CD8-positive, alpha-beta memory T cell (primary cell): ENCODE results near the gene MMAA. TPM values are rescaled to one million over a fixed set of nuclear protein-coding genes. Genes with fewer than 3 reads are reported as not detected.
"Not testable (repeated sequence)": the region's sequence is repeated elsewhere in the genome, so short reads cannot be mapped to it uniquely, and the experiment has no call there.

Experiments used
- CTCF ChIA-PET: fragments of 350-600 bp; sonication (Branson Sonifier 250); formaldehyde crosslinking; loops from one replicate; lab custom pipeline; 2021; ENCODE audit warnings: antibody characterized with exemption; lab: Charles Lee
- POLR2A ChIA-PET: fragments of 350-600 bp; sonication (Branson Sonifier 250); formaldehyde crosslinking; loops from one replicate; lab custom pipeline; 2021; ENCODE audit warnings: antibody characterized with exemption; lab: Charles Lee
- DNase-seq, 5 donors: peaks; one replicate each; pipeline versions ENCODE4 v3.0.0 to v3.0.0-alpha.2; 2020 to 2022; ENCODE audit warnings: mixed read lengths in 1 of 5
- H3K27ac ChIP-seq: one replicate; pipeline ENCODE4 v1.7.0; 2013; ENCODE audit warnings: low read depth, mild to moderate bottlenecking, low read length, moderate library complexity
- H3K27me3 ChIP-seq: 2 replicates; pipeline ENCODE4 v1.7.0; 2013; ENCODE audit warnings: low read length, mild to moderate bottlenecking; ENCODE audit not compliant: insufficient read depth, poor library complexity, severe bottlenecking
- H3K36me3 ChIP-seq: 2 replicates; pipeline ENCODE4 v1.7.0; 2013; ENCODE audit warnings: mild to moderate bottlenecking, low read length, moderate library complexity; ENCODE audit not compliant: insufficient read depth
- H3K4me1 ChIP-seq: 2 replicates; pipeline ENCODE4 v1.7.0; 2013; ENCODE audit warnings: mild to moderate bottlenecking, low read length, moderate library complexity; ENCODE audit not compliant: insufficient read depth
- H3K4me3 ChIP-seq: 2 replicates; pipeline ENCODE4 v1.7.0; 2013; ENCODE audit warnings: mild to moderate bottlenecking, low read length
- H3K9me3 ChIP-seq: 2 replicates; pipeline ENCODE4 v1.7.0; 2013; ENCODE audit warnings: mild to moderate bottlenecking, low read length
- H3K27ac Mint-ChIP-seq, 8 donors: one replicate each; pipeline ENCODE4 v1.8.0; 2020 to 2021; ENCODE audit warnings: mixed read lengths in 8 of 8, mild to moderate bottlenecking in 6 of 8, inconsistent platforms in 3 of 8, moderate library complexity in 3 of 8
- H3K27me3 Mint-ChIP-seq, 2 donors: one replicate each; pipeline ENCODE4 v1.8.0; 2020 to 2021; ENCODE audit warnings: mixed read lengths in 2 of 2, mild to moderate bottlenecking in 1 of 2, moderate library complexity in 1 of 2
- H3K36me3 Mint-ChIP-seq, 3 donors: one replicate each; pipeline ENCODE4 v1.8.0; 2020 to 2021; ENCODE audit warnings: mixed read lengths in 3 of 3, inconsistent platforms in 1 of 3, mild to moderate bottlenecking in 1 of 3
- H3K4me1 Mint-ChIP-seq, 3 donors: one replicate each; pipeline ENCODE4 v1.8.0; 2020 to 2021; ENCODE audit warnings: mixed read lengths in 3 of 3, inconsistent platforms in 1 of 3, mild to moderate bottlenecking in 1 of 3
- H3K4me3 Mint-ChIP-seq, 7 donors: one replicate each; pipeline ENCODE4 v1.8.0; 2020 to 2021; ENCODE audit warnings: mixed read lengths in 7 of 7, mild to moderate bottlenecking in 6 of 7, moderate library complexity in 4 of 7, inconsistent platforms in 2 of 7
- H3K9me3 Mint-ChIP-seq, 5 donors: one replicate each; pipeline ENCODE4 v1.8.0; 2020 to 2022; ENCODE audit warnings: mixed read lengths in 5 of 5, mild to moderate bottlenecking in 3 of 5, moderate library complexity in 2 of 5, inconsistent platforms in 1 of 5
- polyA plus RNA-seq: library from polyadenylated mRNA; unstranded; fragments of 300-500 nt; fragmentation: Illumina TruSeq; gene quantifications from one replicate; pipeline ENCODE4 v1.2.3, GENCODE V29; 2021
- total RNA-seq, 2 experiments: library from RNA; stranded (reverse); gene quantifications; one replicate each; pipeline ENCODE4 v1.2.3, GENCODE V29; 2021

Gene MMAA
- 10 to 100 TPM; 13.1 to 14.9 TPM for total RNA-seq
- polyA plus RNA-seq = 7.2 TPM

- Histone ChIP-seq H3K27ac (peak within 1 kb of the TSS; percentile 95), H3K9me3 (no peaks in the 10 kb centered on the region), H3K4me3 (peak within 1 kb of the TSS; percentile 85), H3K4me1 (peaks cover 28% of the 10 kb centered on the region), H3K36me3 (no peaks in the 10 kb centered on the region), H3K27me3 (no peaks in the 10 kb centered on the region)
- Mint-ChIP-seq H3K36me3 (peaks cover 0 to 13% (median 6%) of the 10 kb centered on the region in 3 donors), H3K9me3 (no peaks in the 10 kb centered on the region), H3K4me3 (peak within 1 kb of the TSS; percentile 94 to 100 (median 99)), H3K4me1 (peaks cover 39 to 60% (median 58%) of the 10 kb centered on the region in 3 donors), H3K27ac (peak within 1 kb of the TSS; percentile 96 to 100 (median 99)), H3K27me3 (peaks cover 0 to 4% of the 10 kb centered on the region in 2 donors)
- POLR2A ChIA-PET = interaction anchor here (0.6 to 1.5 kb wide), 6 partner anchors 318 to 521 kb away, joined by 3 to 10 read pairs (median 6); partner anchors contain the start of genes ABCE1 and ANAPC10
- DNase-seq = peak; percentile 94 to 96 (median 94)
- CTCF ChIA-PET = interaction anchor here (0.9 to 2.7 kb wide), 5 partner anchors 12 to 444 kb away, joined by 3 to 17 read pairs (median 5); no protein-coding TSS in a partner anchor
These were observed at the start of gene MMAA for GRCh38 chr4:145618932-145619638. Gene MMAA (plus strand): TSS chr4:145619385. CDS start chr4:145639140, 19,755 bp downstream.

- H3K9me3 ChIP-seq, H3K4me3 ChIP-seq, H3K27ac ChIP-seq, H3K27me3 ChIP-seq, CTCF ChIA-PET, H3K36me3 ChIP-seq, H3K36me3 Mint-ChIP-seq, POLR2A ChIA-PET, H3K4me3 Mint-ChIP-seq, H3K4me1 Mint-ChIP-seq, DNase-seq, H3K4me1 ChIP-seq, H3K27ac Mint-ChIP-seq: not testable (repeated sequence)
- Mint-ChIP-seq H3K27me3 (peaks cover 8 to 42% of the 10 kb centered on the region in 2 donors), H3K9me3 (peaks cover 3 to 17% (median 7%) of the 10 kb centered on the region in 5 donors)
These were observed 44.6 kb upstream of the MMAA start for GRCh38 chr4:145574546-145574945.

- H3K4me3 Mint-ChIP-seq = no peak overlapping the region
- no peak for DNase-seq
- no peaks in the 10 kb centered on the region for H3K4me1 Mint-ChIP-seq
- Histone ChIP-seq H3K27ac (no peak overlapping the region), H3K4me1 (no peaks in the 10 kb centered on the region), H3K27me3 (no peaks in the 10 kb centered on the region), H3K9me3 (no peaks in the 10 kb centered on the region), H3K4me3 (no peak overlapping the region), H3K36me3 (no peaks in the 10 kb centered on the region)
- no peaks in the 10 kb centered on the region for H3K36me3 Mint-ChIP-seq
- peaks cover 0 to 10% (median 3%) of the 10 kb centered on the region in 5 donors for H3K9me3 Mint-ChIP-seq
- ChIA-PET POLR2A (no interaction called here), CTCF (no interaction called here)
- H3K27me3 Mint-ChIP-seq = peaks cover 12 to 13% of the 10 kb centered on the region in 2 donors
- no peak overlapping the region for H3K27ac Mint-ChIP-seq
These were observed 38.3 kb upstream of the MMAA start for GRCh38 chr4:145580906-145581305.

- Mint-ChIP-seq H3K4me1 (no peaks in the 10 kb centered on the region), H3K27ac (no peak overlapping the region), H3K36me3 (no peaks in the 10 kb centered on the region), H3K9me3 (peaks cover 0 to 10% (median 2%) of the 10 kb centered on the region in 5 donors), H3K27me3 (peaks cover 17 to 23% of the 10 kb centered on the region in 2 donors), H3K4me3 (no peak overlapping the region)
- H3K36me3 ChIP-seq = no peaks in the 10 kb centered on the region
- CTCF ChIA-PET = no interaction called here
- no peak for DNase-seq
- no peaks in the 10 kb centered on the region for H3K27me3 ChIP-seq
- H3K9me3 ChIP-seq = no peaks in the 10 kb centered on the region
- no peak overlapping the region for H3K4me3 ChIP-seq
- no peak overlapping the region for H3K27ac ChIP-seq
- POLR2A ChIA-PET = no interaction called here
- no peaks in the 10 kb centered on the region for H3K4me1 ChIP-seq
These were observed 35.8 kb upstream of the MMAA start for GRCh38 chr4:145583191-145584055.

GRCh38 chr4:145587088-145587754 lies 32.0 kb upstream of the MMAA start:
- H3K27ac ChIP-seq = no peak overlapping the region
- H3K36me3 ChIP-seq = no peaks in the 10 kb centered on the region
- CTCF ChIA-PET = no interaction called here
- H3K9me3 ChIP-seq = no peaks in the 10 kb centered on the region
- no peak overlapping the region for H3K4me3 ChIP-seq
- peaks cover 21 to 22% of the 10 kb centered on the region in 2 donors for H3K27me3 Mint-ChIP-seq
- no peak overlapping the region for H3K4me3 Mint-ChIP-seq
- H3K27ac Mint-ChIP-seq = peak overlapping the region in 1 of 8 donors; percentile 80
- POLR2A ChIA-PET = no interaction called here
- H3K4me1 Mint-ChIP-seq = no peaks in the 10 kb centered on the region
- peaks cover 0 to 4% (median 3%) of the 10 kb centered on the region in 5 donors for H3K9me3 Mint-ChIP-seq
- no peak for DNase-seq
- H3K36me3 Mint-ChIP-seq = no peaks in the 10 kb centered on the region
- no peaks in the 10 kb centered on the region for H3K4me1 ChIP-seq
- no peaks in the 10 kb centered on the region for H3K27me3 ChIP-seq

GRCh38 chr4:145589381-145589780 lies 29.8 kb upstream of the MMAA start:
- H3K4me3 Mint-ChIP-seq, H3K27ac Mint-ChIP-seq, POLR2A ChIA-PET, DNase-seq, H3K9me3 ChIP-seq, H3K4me1 ChIP-seq, H3K36me3 Mint-ChIP-seq, H3K36me3 ChIP-seq, CTCF ChIA-PET, H3K4me1 Mint-ChIP-seq, H3K27ac ChIP-seq, H3K4me3 ChIP-seq, H3K27me3 ChIP-seq, H3K9me3 Mint-ChIP-seq: not testable (repeated sequence)
- H3K27me3 Mint-ChIP-seq = peaks cover 18 to 33% of the 10 kb centered on the region in 2 donors

- Histone ChIP-seq H3K4me3 (no peak overlapping the region), H3K9me3 (no peaks in the 10 kb centered on the region), H3K4me1 (no peaks in the 10 kb centered on the region), H3K36me3 (no peaks in the 10 kb centered on the region), H3K27me3 (no peaks in the 10 kb centered on the region), H3K27ac (no peak overlapping the region)
- no peak for DNase-seq
- Mint-ChIP-seq H3K4me1 (no peaks in the 10 kb centered on the region), H3K27ac (no peak overlapping the region), H3K9me3 (peaks cover 0 to 8% (median 4%) of the 10 kb centered on the region in 5 donors), H3K4me3 (no peak overlapping the region), H3K27me3 (peaks cover 12 to 41% of the 10 kb centered on the region in 2 donors), H3K36me3 (no peaks in the 10 kb centered on the region)
- ChIA-PET POLR2A (no interaction called here), CTCF (no interaction called here)
These were observed 29.1 kb upstream of the MMAA start for GRCh38 chr4:145589916-145590702.
